Endodermal cell (in vitro differentiated cells): ENCODE data around the gene PFDN2. TPM values are rescaled to one million over a fixed set of nuclear protein-coding genes. Genes with fewer than 3 reads are reported as not detected.

ENCODE experiments used
- DNase-seq: peaks from one replicate; pipeline ENCODE4 v3.0.0-alpha.2; 2017
- H3K27ac ChIP-seq: 2 replicates; pipeline ENCODE4 v1.5.1; 2013; ENCODE audit warnings: mild to moderate bottlenecking, low read depth, low read length, moderate library complexity
- H3K27me3 ChIP-seq: 2 replicates; pipeline ENCODE4 v1.6.1; 2013; ENCODE audit warnings: mild to moderate bottlenecking, low read length, moderate library complexity; ENCODE audit not compliant: insufficient read depth, control insufficient read depth, poor library complexity, severe bottlenecking
- H3K36me3 ChIP-seq: 2 replicates; pipeline ENCODE4 v1.7.0; 2013; ENCODE audit warnings: mild to moderate bottlenecking, low read length, moderate library complexity; ENCODE audit not compliant: control insufficient read depth, insufficient read depth
- H3K4me1 ChIP-seq: one replicate; pipeline ENCODE4 v1.7.0; 2013; ENCODE audit warnings: low read length; ENCODE audit not compliant: control insufficient read depth, insufficient read depth
- H3K4me3 ChIP-seq: 2 replicates; pipeline ENCODE4 v1.5.1; 2013; ENCODE audit warnings: mild to moderate bottlenecking, low read length, moderate library complexity
- H3K9ac ChIP-seq: 2 replicates; pipeline ENCODE4 v1.6.1; 2013; ENCODE audit warnings: mild to moderate bottlenecking, low read length, moderate library complexity; ENCODE audit not compliant: poor library complexity, severe bottlenecking; ENCODE audit errors: extremely low read depth
- H3K9me3 ChIP-seq: 2 replicates; pipeline ENCODE4 v1.6.1; 2013; ENCODE audit warnings: mild to moderate bottlenecking, low read length, moderate library complexity; ENCODE audit not compliant: control insufficient read depth
- H3K27ac Mint-ChIP-seq: 2 replicates; pipeline ENCODE4 v1.8.0; 2020; ENCODE audit warnings: mixed read lengths
- H3K27me3 Mint-ChIP-seq: 2 replicates; pipeline ENCODE4 v1.8.0; 2021; ENCODE audit warnings: mild to moderate bottlenecking, mixed read lengths; ENCODE audit not compliant: insufficient read depth
- H3K36me3 Mint-ChIP-seq: 2 replicates; pipeline ENCODE4 v1.8.0; 2020; ENCODE audit warnings: low read depth, mixed read lengths
- H3K4me1 Mint-ChIP-seq: 2 replicates; pipeline ENCODE4 v1.8.0; 2020; ENCODE audit warnings: mixed read lengths
- H3K4me3 Mint-ChIP-seq: 2 replicates; pipeline ENCODE4 v1.8.0; 2020; ENCODE audit warnings: mild to moderate bottlenecking, moderate library complexity, mixed read lengths
- H3K9me3 Mint-ChIP-seq: 2 replicates; pipeline ENCODE4 v1.8.0; 2020; ENCODE audit warnings: mild to moderate bottlenecking, mixed read lengths
- WGBS, 2 experiments: methylation state at CpG; one replicate each; pipeline versions ENCODE4 v1.1.5 to v1.1.7; 2013; ENCODE audit warnings: missing lambda C conversion rate in 2 of 2, mixed read lengths in 1 of 2; ENCODE audit not compliant: insufficient coverage in 1 of 2, insufficient read length in 1 of 2; 5-methylcytosine and 5-hydroxymethylcytosine counted together
- total RNA-seq, 2 donors: library from RNA; stranded (reverse); fragmentation: NEBNext Ultra II Directional in 1 of 2; extraction: Animal tissue kit (Norgen Biotek cat#: 25700) in 1 of 2; gene quantifications; 2 replicates in 1 of 2; 3 replicates in 1 of 2; pipeline ENCODE4 v1.2.1, GENCODE V29; 2021
- TF ChIP-seq, protein P1 (sequence below): fragments of 200-600 bp; sonication (generic); conservative IDR thresholded peaks from 2 replicates; pipeline ENCODE4 v1.5.0; 2021; ENCODE audit warnings: antibody characterized with exemption, mild to moderate bottlenecking

PFDN2 gene
- total RNA-seq, 2 donors from 2014 or later = 62.9 to 95.7 TPM

DNA sequence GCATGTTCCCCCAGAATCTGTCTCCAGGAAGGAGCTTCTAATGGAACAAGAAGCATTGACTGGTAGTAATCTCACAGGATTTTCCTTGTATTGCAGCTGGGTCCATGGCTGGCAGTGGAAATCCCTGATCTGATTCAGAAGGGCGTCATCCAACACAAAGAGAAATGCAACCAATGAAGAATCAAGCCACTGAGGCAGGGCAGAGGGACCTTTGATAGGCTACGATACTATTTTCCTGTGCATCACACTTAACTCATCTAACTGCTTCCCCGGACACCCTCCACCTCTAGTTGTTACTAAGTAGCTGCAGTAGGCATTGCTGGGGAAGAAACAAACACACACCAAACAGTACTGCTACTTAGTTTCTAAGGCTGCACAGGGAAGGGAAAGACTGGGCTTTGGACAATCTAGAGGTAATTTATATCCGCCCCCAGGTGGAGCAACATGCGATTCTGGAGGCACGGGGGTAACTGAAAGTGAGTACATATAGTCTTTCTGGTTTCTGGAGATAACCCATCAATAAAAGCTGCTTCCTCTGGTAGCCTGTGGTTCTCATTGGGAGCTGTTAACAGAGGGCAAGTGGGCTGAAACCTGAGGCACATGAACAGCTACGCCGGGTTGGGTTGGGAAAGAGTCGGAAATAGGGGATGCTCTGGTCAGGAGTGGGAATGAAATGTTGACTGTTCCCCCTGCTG, 40.6 kb upstream of the PFDN2 start:
- peaks cover 43% of the 10 kb centered on the region for H3K36me3 ChIP-seq
- H3K27ac ChIP-seq = no peak overlapping the region
- Mint-ChIP-seq H3K4me3 (peak overlapping the region; percentile 77), H3K27me3 (no peaks in the 10 kb centered on the region), H3K9me3 (no peaks in the 10 kb centered on the region), H3K36me3 (peaks cover 27% of the 10 kb centered on the region), H3K4me1 (peaks cover 25% of the 10 kb centered on the region), H3K27ac (peak overlapping the region; percentile 89)
- H3K27me3 ChIP-seq = no peaks in the 10 kb centered on the region
- 89 to 92% methylated on average over 5 to 9 of the region's 9 CpGs for WGBS, 2 experiments
- H3K9ac ChIP-seq = peak overlapping the region; percentile 68
- H3K4me1 ChIP-seq = no peaks in the 10 kb centered on the region
- TF ChIP-seq, protein P1, sequence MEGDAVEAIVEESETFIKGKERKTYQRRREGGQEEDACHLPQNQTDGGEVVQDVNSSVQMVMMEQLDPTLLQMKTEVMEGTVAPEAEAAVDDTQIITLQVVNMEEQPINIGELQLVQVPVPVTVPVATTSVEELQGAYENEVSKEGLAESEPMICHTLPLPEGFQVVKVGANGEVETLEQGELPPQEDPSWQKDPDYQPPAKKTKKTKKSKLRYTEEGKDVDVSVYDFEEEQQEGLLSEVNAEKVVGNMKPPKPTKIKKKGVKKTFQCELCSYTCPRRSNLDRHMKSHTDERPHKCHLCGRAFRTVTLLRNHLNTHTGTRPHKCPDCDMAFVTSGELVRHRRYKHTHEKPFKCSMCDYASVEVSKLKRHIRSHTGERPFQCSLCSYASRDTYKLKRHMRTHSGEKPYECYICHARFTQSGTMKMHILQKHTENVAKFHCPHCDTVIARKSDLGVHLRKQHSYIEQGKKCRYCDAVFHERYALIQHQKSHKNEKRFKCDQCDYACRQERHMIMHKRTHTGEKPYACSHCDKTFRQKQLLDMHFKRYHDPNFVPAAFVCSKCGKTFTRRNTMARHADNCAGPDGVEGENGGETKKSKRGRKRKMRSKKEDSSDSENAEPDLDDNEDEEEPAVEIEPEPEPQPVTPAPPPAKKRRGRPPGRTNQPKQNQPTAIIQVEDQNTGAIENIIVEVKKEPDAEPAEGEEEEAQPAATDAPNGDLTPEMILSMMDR = no peak
- peak overlapping the region; percentile 86 for H3K4me3 ChIP-seq
- no peaks in the 10 kb centered on the region for H3K9me3 ChIP-seq
- no peak for DNase-seq

DNA sequence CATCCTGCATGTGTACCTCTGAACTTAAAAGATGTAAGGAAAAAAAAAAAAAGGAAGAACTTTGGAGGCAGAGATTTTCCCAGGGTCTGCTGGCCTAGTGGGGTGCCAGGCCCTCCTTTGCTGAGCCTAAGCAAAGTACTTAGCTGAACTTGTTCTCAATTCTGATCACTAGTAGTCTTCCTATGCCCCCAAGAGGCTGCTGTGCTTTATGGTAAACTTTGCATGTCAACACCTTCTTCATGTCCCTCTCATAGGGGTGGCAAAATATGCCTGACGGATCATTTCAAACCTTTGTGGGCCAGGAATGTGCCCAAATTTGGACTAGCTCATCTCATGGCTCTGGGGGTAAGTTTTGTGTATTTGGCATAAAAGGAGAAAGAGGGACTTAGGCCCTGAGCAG, 40.0 kb upstream of the PFDN2 start:
- Mint-ChIP-seq H3K27me3 (no peaks in the 10 kb centered on the region), H3K4me1 (peaks cover 25% of the 10 kb centered on the region), H3K27ac (no peak overlapping the region), H3K36me3 (peaks cover 21% of the 10 kb centered on the region), H3K4me3 (no peak overlapping the region), H3K9me3 (no peaks in the 10 kb centered on the region)
- H3K4me3 ChIP-seq = no peak overlapping the region
- H3K9me3 ChIP-seq = no peaks in the 10 kb centered on the region
- H3K27me3 ChIP-seq = no peaks in the 10 kb centered on the region
- peaks cover 37% of the 10 kb centered on the region for H3K36me3 ChIP-seq
- H3K9ac ChIP-seq = no peak overlapping the region
- 94 to 100% methylated on average over 1 of the region's 1 CpG for WGBS, 2 experiments
- TF ChIP-seq, protein P1 = no peak
- no peaks in the 10 kb centered on the region for H3K4me1 ChIP-seq
- DNase-seq = no peak
- no peak overlapping the region for H3K27ac ChIP-seq

DNA sequence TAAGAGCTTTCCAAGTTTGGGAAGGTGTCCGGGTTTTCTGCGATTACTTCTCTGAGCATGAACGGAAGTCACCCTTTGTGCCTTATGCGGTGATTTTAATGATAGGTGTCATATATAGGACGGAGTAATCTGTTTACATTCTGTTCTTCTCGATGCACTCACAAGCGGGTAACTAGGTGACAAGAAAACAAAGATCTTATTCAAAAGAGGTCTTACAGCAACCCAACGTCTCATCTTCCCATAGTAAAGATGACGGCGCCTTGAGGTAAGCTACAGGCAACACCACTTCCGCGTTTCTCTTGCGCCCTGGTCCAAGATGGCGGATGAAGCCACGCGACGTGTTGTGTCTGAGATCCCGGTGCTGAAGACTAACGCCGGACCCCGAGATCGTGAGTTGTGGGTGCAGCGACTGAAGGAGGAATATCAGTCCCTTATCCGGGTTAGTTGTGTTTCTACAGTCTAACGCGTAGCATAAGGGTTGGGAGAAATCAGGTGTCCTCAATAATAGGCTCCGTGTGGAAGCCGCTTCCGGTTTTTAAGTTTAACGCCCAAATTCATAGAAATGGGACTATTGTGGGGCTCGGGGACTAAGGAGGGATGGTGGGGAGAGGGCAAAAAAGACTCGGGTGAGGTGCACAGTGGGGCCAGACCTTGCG, 36.0 kb upstream of the PFDN2 start, which contains the start of gene UFC1:
UFC1 (plus strand) TSS at position 297 of the 656 bp plus-strand sequence; CDS start at position 317, 20 bp downstream.
- peak within 1 kb of the TSS; percentile 88 for H3K27ac ChIP-seq
- H3K4me3 ChIP-seq = peak within 1 kb of the TSS; percentile 99
- H3K9ac ChIP-seq = peak within 1 kb of the TSS; percentile 97
- 1 to 2% methylated on average over 29 to 33 of the region's 33 CpGs for WGBS, 2 experiments
- Mint-ChIP-seq H3K4me3 (peak within 1 kb of the TSS; percentile 90), H3K27me3 (no peaks in the 10 kb centered on the region), H3K9me3 (no peaks in the 10 kb centered on the region), H3K36me3 (peaks cover 15% of the 10 kb centered on the region), H3K27ac (peak within 1 kb of the TSS; percentile 100), H3K4me1 (peaks cover 16% of the 10 kb centered on the region)
- peaks cover 21% of the 10 kb centered on the region for H3K36me3 ChIP-seq
- TF ChIP-seq, protein P1 = no peak
- no peaks in the 10 kb centered on the region for H3K27me3 ChIP-seq
- no peaks in the 10 kb centered on the region for H3K9me3 ChIP-seq
- peak; percentile 89 for DNase-seq
- no peaks in the 10 kb centered on the region for H3K4me1 ChIP-seq
